A549 treated with Hydrocortisone at 1 μM for 4 hours (cell line): ENCODE data around the gene DCAF8L2. TPM values are rescaled to one million over a fixed set of nuclear protein-coding genes. Genes with fewer than 3 reads are reported as not detected.

Source experiments
- total RNA-seq: library from RNA; stranded (reverse); fragments of 200-300 nt; extraction: Qiagen RNA extraction; gene quantifications from 5 replicates; pipeline ENCODE4 v1.2.3, GENCODE V29; 2022

The DCAF8L2 gene
- total RNA-seq = not detected in 5 replicates

GRCh38 chrX:27590044-27590443 is at the start of gene DCAF8L2:
Gene DCAF8L2 (plus strand): TSS chrX:27590344. CDS start chrX:27746896, 156,552 bp downstream.

Other genes with a start within 250 kb of the DCAF8L2 start
- gene PPP4R3C, start 127.0 kb upstream of the DCAF8L2 start, total RNA-seq = not detected in 5 replicates
- not detected in 5 replicates for gene MAGEB10, start 217.6 kb downstream of the DCAF8L2 start, total RNA-seq